NCI-H2081 (cell line): ENCODE measurements around the gene ARHGAP23.
"Not testable (repeated sequence)": the region's sequence is repeated elsewhere in the genome, so short reads cannot be mapped to it uniquely, and the experiment has no call there.

Experiments used
- DNase-seq, 2 experiments: peaks; one replicate each; lab custom pipeline; 2025; lab: John Stamatoyannopoulos, UW

The ARHGAP23 gene

GRCh38 chr17:38421171-38421841 is 7.0 kb upstream of the ARHGAP23 start:
- DNase-seq = no peak

GRCh38 chr17:38421871-38422827 is 6.1 kb upstream of the ARHGAP23 start:
- DNase-seq = peak in 1 of 2 experiments; percentile 59

DNA sequence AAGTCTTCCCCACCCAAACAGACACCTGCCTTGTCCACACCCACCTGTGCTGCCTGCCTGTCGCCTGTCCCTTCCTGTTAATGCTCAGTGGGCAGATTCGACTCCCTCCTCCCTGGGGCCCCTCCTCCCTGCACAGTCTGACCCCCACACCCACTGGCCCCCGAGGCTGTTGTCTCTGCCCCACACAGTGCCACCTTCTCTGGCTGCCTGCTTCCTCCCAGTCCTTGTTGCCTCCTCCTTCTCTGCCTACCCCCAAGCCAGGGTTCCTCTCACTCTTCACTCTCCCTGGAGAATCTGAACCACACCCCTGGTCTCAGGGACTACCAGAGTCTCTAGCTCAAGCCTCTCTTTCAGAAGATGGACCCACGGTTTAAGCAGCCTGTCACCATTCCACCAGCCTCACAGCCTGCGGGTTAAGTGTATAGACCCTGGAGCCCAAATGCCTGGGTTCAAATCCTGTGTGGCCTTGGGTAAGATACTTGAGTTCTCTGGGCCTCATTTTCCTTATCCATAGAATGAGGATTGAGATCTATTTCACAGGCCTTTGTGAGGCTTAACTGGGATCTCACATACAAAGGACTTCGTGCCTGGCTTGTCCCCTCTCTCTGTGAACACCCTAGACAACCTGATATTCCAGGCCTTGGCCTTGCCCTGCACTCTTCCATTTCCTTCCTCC is 3.8 kb upstream of the ARHGAP23 start:
- no peak for DNase-seq

DNA sequence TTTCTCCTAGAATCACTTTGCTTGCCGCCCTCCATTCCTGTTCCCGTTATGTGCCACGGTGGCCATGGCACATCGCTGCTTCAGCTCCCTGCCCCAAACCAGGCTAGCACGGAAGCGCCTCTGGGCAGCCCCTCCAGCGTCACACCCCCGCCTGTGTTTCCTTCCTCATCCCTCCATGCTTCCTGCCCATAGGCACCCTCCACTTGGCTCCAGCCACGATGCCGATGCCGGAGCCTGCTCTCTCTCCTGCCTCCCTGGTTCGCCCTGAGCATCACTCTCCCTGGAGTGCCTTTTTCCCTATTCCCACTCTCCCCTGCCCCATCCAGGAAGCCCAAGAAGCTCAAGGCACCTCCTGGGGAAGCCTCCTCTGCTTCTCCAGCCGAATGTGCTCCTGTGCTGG is 3.2 kb upstream of the ARHGAP23 start:
- DNase-seq = no peak

- no peak for DNase-seq
Observed at GRCh38 chr17:38425744-38426143, 2.5 kb upstream of the ARHGAP23 start.

DNA sequence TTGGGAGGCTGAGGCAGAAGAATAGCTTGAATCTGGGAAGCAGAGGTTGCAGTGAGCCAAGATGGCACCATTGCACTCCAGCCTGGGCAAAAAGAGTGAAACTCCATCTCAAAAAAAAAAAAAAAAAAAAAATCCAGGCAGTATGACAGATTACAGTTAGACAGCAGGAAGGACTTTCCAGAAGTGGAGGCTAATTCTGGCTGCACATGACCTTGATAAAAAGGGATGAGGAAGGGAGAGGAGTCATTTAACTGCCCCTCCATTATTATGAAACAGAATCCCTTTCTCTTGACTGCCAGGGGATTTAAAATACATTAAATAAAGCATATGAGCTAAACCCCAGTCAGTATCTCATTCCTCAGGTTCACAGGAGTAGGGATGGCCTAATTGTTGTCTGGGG is 1.8 kb upstream of the ARHGAP23 start:
- no peak for DNase-seq

- DNase-seq = no peak
Observed at GRCh38 chr17:38427160-38427949, 909 bp upstream of the ARHGAP23 start.

DNA sequence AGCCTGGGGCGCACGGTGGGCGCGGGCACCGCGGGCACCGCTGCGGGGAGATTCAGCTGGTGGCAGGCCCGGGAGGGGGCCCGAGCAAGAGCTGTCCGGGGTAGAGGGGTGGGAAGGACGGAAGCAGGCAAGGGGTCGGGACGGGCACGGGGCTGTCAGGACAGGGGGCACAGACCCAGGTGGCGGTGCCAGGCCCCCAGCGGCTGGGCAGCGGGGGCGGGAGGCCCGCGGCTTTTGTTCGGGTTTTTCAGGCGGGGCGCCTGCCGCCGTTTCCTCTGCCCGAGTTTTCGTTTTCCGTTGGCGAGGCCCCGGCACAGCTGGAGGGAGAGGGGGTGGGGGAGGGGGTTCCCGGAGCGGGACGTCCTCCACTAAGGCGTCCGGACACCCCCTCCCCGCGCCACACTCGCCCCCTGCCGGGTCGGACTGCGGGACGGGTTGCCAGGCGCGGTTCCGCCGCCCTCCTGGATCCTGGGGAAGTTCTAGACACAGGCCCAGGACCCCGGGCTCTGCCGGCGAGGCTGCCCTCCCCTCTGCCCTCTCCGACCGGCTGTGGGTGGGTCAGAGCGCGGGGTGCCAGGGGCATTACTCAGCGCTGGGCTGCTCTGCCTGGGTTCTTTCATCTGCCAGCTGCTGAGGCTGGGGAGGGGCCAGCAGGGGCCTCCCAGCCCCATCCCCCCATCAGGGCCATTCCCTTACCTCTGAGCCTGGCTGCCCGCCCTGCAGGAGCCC is 543 bp downstream of the ARHGAP23 start:
- DNase-seq = no peak

DNA sequence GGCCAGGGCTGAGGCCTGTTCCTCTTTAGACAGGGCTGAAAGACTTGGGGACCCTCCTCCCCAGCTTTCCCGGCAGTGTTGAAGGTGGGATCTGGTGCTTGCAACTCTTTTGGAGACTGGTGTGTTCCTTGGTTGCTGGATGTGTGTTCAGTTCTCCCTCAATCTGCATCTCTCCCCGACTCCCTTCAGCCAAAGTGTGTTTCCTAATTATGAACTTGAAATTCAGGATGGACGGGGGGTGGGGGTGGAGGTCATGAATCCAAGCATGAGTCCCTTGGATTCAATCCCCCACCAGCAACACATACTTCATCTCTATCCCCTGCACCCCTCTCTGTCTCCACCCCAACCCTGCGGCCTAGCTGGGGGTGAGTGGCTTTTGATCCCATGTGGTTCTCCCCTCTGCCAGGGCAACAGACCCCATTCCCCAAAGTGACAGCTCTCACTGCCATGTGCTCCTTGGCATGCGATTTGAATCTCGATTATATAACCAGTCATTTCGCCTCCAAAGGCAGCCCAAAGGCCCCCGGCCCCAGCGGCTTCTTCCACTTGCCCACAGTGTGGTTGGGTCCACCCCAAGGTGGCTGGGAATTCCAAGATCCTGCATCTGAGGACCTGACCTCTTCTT is 1.3 kb downstream of the ARHGAP23 start:
- no peak for DNase-seq

DNA sequence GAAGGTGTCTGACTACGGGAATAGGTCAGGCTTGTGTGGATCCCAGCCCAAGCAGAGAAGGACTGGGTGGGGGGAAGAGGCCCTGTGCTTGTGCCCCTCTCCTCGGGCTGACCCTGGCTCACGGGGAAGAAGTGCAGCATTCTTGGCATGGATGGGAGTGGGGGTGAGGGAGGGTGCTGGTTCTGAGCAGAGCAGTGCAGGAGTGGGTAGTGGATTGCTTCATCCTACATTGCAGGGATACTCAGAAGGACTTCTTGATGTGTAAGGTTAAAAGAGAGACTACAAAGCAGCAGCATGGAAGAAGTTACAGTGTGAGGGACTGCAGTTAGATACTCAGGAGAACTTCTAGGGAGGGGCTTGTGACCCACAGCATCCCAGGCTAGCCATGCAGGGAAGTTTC is 2.1 kb downstream of the ARHGAP23 start:
- no peak for DNase-seq

- no peak for DNase-seq
Observed at GRCh38 chr17:38430822-38431221, 2.6 kb downstream of the ARHGAP23 start.

- no peak for DNase-seq
Observed at GRCh38 chr17:38431346-38432145, 3.3 kb downstream of the ARHGAP23 start.

DNA sequence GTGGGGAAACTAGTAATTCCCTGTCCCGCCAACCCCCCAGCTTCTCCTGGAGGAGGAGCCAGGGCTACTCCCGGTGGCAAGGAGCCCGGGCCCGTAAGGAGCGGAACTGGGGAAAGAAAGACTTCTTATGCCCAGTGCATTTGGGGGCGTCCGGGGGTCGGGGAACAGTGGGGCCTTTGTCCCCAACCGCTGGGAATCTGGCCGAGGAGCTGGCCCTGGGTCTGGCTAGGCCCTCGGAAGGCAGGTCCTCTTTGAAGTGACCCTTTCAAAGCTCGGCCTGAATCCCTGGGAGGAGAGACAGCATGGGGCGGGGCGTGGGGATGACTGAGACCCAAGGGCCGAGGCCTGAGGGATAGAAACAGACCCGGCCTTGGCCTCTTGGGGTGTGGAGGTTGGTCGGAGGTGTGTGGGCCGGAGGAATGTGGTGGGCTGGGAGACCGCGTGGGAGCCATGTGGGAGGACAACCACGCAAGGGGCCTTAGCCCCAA is 6.0 kb downstream of the ARHGAP23 start:
- DNase-seq = no peak

DNA sequence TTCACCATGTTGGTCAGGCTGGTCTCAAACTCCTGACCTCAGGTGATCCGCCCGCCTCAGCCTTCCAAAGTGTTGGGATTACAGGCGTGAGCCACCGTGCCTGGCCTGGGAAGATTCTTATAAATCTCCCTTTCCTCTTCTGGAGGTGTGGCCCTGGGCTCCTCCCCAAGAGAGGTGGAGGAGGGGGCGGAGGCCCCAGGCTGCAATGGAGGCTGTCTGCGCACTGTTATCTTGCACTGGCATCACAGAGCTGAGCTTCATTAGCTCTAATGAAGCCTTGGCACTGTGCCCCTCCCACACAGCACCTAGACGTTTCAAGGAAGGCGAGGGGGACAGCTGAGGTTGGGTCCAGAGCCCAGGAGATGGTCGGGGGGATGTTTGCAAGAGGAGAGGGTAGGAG is 7.5 kb downstream of the ARHGAP23 start:
- DNase-seq = no peak

DNA sequence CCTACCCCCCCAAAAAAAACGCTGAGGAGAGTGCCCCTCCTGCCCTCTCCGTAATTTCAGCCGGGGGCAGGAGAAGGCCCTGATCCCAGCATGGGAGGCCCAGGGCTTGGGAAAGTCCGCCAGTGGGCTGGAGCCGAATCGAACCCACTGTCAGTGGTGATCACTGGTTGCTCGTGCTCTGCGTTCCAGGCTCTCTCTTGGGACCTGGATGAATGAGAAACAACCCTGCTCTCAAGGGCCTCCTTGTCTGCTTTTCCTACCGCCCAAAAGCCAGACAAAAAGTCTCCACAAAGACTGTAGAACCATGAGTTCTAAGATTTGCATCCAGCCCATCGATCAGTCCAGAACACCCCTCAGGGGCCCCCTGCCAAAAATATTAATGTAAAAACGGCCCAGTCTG is 8.1 kb downstream of the ARHGAP23 start:
- DNase-seq = no peak

- DNase-seq = not testable (repeated sequence)
Observed at GRCh38 chr17:38437313-38437712, 9.0 kb downstream of the ARHGAP23 start.

DNA sequence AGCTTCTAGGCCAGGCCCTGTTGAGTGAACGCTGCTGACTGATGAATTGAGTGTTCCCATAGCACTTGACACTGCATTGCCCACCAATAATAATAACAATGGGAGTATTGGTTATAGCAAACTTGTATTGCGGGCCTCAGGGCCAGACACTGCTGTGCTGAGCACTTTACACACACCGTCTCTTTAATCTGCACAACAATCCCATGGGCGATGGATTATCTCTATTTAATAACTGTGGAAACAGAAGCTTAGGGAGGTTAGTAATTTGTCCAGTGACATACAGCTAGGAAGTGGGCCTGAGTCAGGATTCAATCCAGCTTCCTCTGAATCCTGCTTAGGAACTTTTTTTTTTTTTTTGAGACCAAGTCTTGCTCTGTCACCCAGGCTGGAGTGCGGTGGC is 11.2 kb downstream of the ARHGAP23 start:
- DNase-seq = no peak

DNA sequence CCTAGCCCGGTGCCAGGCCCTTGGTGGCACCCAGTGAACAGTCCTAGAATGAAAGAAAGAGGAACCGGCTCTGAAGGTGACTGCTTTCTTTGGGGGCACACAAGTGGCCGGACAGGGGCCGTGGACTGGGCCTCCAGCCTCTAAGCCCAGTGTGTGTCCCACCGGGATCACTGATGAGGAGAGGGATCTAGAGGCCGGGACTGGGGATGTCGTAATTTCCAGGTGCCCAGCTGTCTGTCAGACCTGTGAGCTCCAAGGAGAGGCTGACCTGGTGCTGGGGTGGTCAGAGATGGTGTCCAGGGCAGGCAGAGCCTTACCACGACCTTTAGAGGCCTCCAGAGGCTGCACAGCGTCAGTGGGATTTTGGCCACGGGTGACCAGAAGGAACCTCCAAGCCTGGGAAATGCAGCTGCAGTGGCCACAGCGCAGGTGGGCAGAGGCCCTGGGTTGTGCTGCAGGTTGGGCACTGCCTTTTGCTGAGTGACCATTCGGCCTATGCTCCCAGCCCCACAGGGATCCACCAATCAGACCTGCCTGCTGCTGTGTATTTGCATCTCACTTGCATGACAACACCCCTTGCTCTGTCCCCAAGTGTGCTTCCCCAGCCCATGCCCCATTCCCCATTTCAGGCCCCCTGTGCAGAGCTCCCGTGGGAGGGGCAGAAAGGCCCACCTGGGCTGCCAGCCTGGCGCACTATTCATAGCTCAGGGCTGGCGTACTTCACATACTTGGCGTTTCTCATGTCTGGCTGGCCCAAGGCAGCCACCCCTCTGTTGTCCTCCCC is 12.5 kb downstream of the ARHGAP23 start:
- no peak for DNase-seq
